ENCODE data around the gene FBXL16. TPM values are rescaled to one million over a fixed set of nuclear protein-coding genes. Genes with fewer than 3 reads are reported as not detected.

The FBXL16 gene
- total RNA-seq, 1 experiment from 2014 or later = 40.5 TPM

- no peaks in the 10 kb centered on the region for H3K27me3 Mint-ChIP-seq (ENCODE audit: insufficient read depth, unreplicated experiment)
- no peaks in the 10 kb centered on the region for H3K4me1 Mint-ChIP-seq (ENCODE audit: insufficient read depth, unreplicated experiment)
- intact Hi-C loops (cut with micrococcal nuclease) = no loop called here
- peaks cover 56% of the 10 kb centered on the region for H3K36me3 Mint-ChIP-seq (ENCODE audit: insufficient read depth, unreplicated experiment)
- H3K4me3 Mint-ChIP-seq (ENCODE audit: unreplicated experiment) = peak within 1 kb of the TSS; percentile 76
- peak; percentile 81 for DNase-seq (ENCODE audit: unreplicated experiment)
- H3K9me3 Mint-ChIP-seq (ENCODE audit: unreplicated experiment) = no peaks in the 10 kb centered on the region
- TF ChIP-seq CTCF (IDR thresholded peaks at IDR 0.05; ENCODE audit: unreplicated experiment) = no peak
- CTCF ChIA-PET = interaction anchor here (1.0 kb wide), 1 partner anchor 257 kb away, joined by 4 read pairs; no protein-coding TSS in a partner anchor
- no TSS peak for BruUV-seq (replicated peaks)
- POLR2A ChIA-PET = interaction anchor here (0.7 to 3.9 kb wide), 19 partner anchors 10 to 747 kb away, joined by 3 to 32 read pairs (median 6); partner anchors contain the start of genes CAPN15, CCDC78, FBXL16 and HAGHL
- H3K27ac Mint-ChIP-seq (ENCODE audit: low read depth, unreplicated experiment) = no peak within 1 kb of the TSS
Measured at GRCh38 chr16:679814-680624, 25.6 kb downstream of the FBXL16 start, which contains the start of gene STUB1. Gene STUB1, plus strand, starts transcription at chr16:680410. Its CDS starts 116 bp downstream, at chr16:680526.

- Mint-ChIP-seq H3K4me1 (ENCODE audit: insufficient read depth, unreplicated experiment) (no peaks in the 10 kb centered on the region), H3K27ac (ENCODE audit: low read depth, unreplicated experiment) (no peak overlapping the region), H3K9me3 (ENCODE audit: unreplicated experiment) (no peaks in the 10 kb centered on the region), H3K4me3 (ENCODE audit: unreplicated experiment) (no peak overlapping the region), H3K36me3 (ENCODE audit: insufficient read depth, unreplicated experiment) (peaks cover 58% of the 10 kb centered on the region), H3K27me3 (ENCODE audit: insufficient read depth, unreplicated experiment) (no peaks in the 10 kb centered on the region)
- no peak for TF ChIP-seq CTCF (IDR thresholded peaks at IDR 0.05; ENCODE audit: unreplicated experiment)
- CTCF ChIA-PET = interaction anchor here (0.9 to 1.6 kb wide), 3 partner anchors 10 to 31 kb away, joined by 3 to 6 read pairs (median 3); no protein-coding TSS in a partner anchor
- DNase-seq (ENCODE audit: unreplicated experiment) = no peak
- BruUV-seq (replicated peaks) = no TSS peak
- POLR2A ChIA-PET = interaction anchor here (0.6 to 3.9 kb wide), 9 partner anchors 11 to 142 kb away, joined by 3 to 17 read pairs (median 4); partner anchors contain the start of genes CCDC78, HAGHL and RHOT2
- intact Hi-C loops (cut with micrococcal nuclease) = no loop called here
Measured at GRCh38 chr16:678858-679813, 26.5 kb downstream of the FBXL16 start.

- POLR2A ChIA-PET = interaction anchor here (0.9 to 3.9 kb wide), 8 partner anchors 10 to 98 kb away, joined by 3 to 17 read pairs (median 4); partner anchors contain the start of genes CCDC78, HAGHL and RHOT2
- Mint-ChIP-seq H3K27ac (ENCODE audit: low read depth, unreplicated experiment) (no peak overlapping the region), H3K27me3 (ENCODE audit: insufficient read depth, unreplicated experiment) (no peaks in the 10 kb centered on the region), H3K4me1 (ENCODE audit: insufficient read depth, unreplicated experiment) (no peaks in the 10 kb centered on the region), H3K9me3 (ENCODE audit: unreplicated experiment) (no peaks in the 10 kb centered on the region), H3K4me3 (ENCODE audit: unreplicated experiment) (no peak overlapping the region), H3K36me3 (ENCODE audit: insufficient read depth, unreplicated experiment) (peaks cover 57% of the 10 kb centered on the region)
- BruUV-seq (replicated peaks) = no TSS peak
- intact Hi-C loops (cut with micrococcal nuclease) = no loop called here
- TF ChIP-seq CTCF (IDR thresholded peaks at IDR 0.05; ENCODE audit: unreplicated experiment) = no peak
- CTCF ChIA-PET = interaction anchor here (1.2 to 1.6 kb wide), 2 partner anchors 9 to 17 kb away, joined by 3 to 6 read pairs; no protein-coding TSS in a partner anchor
- DNase-seq (ENCODE audit: unreplicated experiment) = peak; percentile 67
Measured at GRCh38 chr16:678209-678857, 27.3 kb downstream of the FBXL16 start.
